HepG2 (cell line): ENCODE results near the gene HTR1D. TPM values are rescaled to one million over a fixed set of nuclear protein-coding genes. Genes with fewer than 3 reads are reported as not detected.
A peak's percentile ranks its signal among the peaks of the same experiment; 100 is the strongest.
"Not testable (repeated sequence)": the region's sequence is repeated elsewhere in the genome, so short reads cannot be mapped to it uniquely, and the experiment has no call there.

ENCODE experiments used
- ATAC-seq: fragments of 200-7000 bp; cut with Tn5 transposase; 3 replicates; pipeline ENCODE4 v1.9.1; 2020; ENCODE audit warnings: mild to moderate bottlenecking, moderate library complexity
- BruUV-seq: library from RNA; stranded (reverse); fragments of 400-500 nt; replicated peaks from 2 replicates; lab custom pipeline; 2021; lab: Mats Ljungman, UMichigan
- CTCF ChIA-PET: fragments of 300-600 bp; formaldehyde crosslinking; extraction: SDS; loops from one replicate; lab custom pipeline; 2021; ENCODE audit warnings: low total read pairs, inconsistent platforms, low intra/inter-chr PET ratio; lab: Yijun Ruan, JAX
- POLR2A ChIA-PET: fragments of 350-600 bp; sonication (Branson Sonifier 250); formaldehyde crosslinking; loops from one replicate; lab custom pipeline; 2020; ENCODE audit warnings: antibody characterized with exemption, inconsistent platforms; lab: Yijun Ruan, JAX
- DNase-seq: peaks from one replicate; pipeline ENCODE4 v3.0.0-alpha.2; 2015; ENCODE audit warnings: low spot score
- FAIRE-seq: peaks from 3 replicates; lab custom pipeline; 2011; peaks lifted over from hg19 to GRCh38; lab: Jason Lieb, UNC
- H2AFZ ChIP-seq: one replicate; pipeline ENCODE4 v1.6.1; 2011; ENCODE audit warnings: low read length, inconsistent platforms
- H3K27ac ChIP-seq: fragments of 300-600 bp; 3 replicates; pipeline ENCODE4 v1.8.0; 2011; ENCODE audit warnings: mixed run types, mild to moderate bottlenecking, mixed read lengths, low read length, inconsistent platforms; ENCODE audit not compliant: insufficient read depth; ENCODE audit errors: extremely low read length
- H3K27me3 ChIP-seq, 2 experiments: fragments of 200-600 bp in 1 of 2; 2 replicates in 1 of 2; 3 replicates in 1 of 2; pipeline versions ENCODE4 v1.6.0 to v1.8.0; 2011; ENCODE audit warnings: low read length in 2 of 2, mild to moderate bottlenecking in 2 of 2, moderate library complexity in 2 of 2, inconsistent platforms in 1 of 2; ENCODE audit not compliant: insufficient read depth in 2 of 2, control insufficient read depth in 1 of 2
- H3K36me3 ChIP-seq, 2 experiments: fragments of 200-600 bp in 1 of 2; replicated peaks in 1 of 2; 2 replicates in 1 of 2; 3 replicates in 1 of 2; pipeline versions ENCODE4 v1.5.1 to v1.8.0; 2011; ENCODE audit warnings: low read length in 2 of 2, inconsistent platforms in 1 of 2; ENCODE audit not compliant: insufficient read depth in 2 of 2, control insufficient read depth in 1 of 2
- H3K4me1 ChIP-seq: 2 replicates; pipeline ENCODE4 v1.5.1; 2012; ENCODE audit warnings: low read length, inconsistent platforms; ENCODE audit not compliant: insufficient read depth
- H3K4me2 ChIP-seq: 2 replicates; pipeline ENCODE4 v1.6.0; 2011; ENCODE audit warnings: low read depth, low read length, inconsistent platforms
- H3K4me3 ChIP-seq, 3 experiments: fragments of 200-600 bp in 1 of 3; sonication (generic), shearing (Covaris generic) in 1 of 3; replicated peaks in 1 of 3; 2 replicates each; pipeline ENCODE4 v1.5.1; 2011 to 2016; ENCODE audit warnings: low read length in 3 of 3, inconsistent platforms in 2 of 3, low read depth in 2 of 3, mild to moderate bottlenecking in 2 of 3, control low read depth in 1 of 3, mixed read lengths in 1 of 3; ENCODE audit not compliant: insufficient read depth in 1 of 3
- H3K79me2 ChIP-seq: one replicate; pipeline ENCODE4 v1.6.1; 2011; ENCODE audit warnings: low read length, inconsistent platforms; ENCODE audit not compliant: insufficient read depth
- H3K9ac ChIP-seq: 2 replicates; pipeline ENCODE4 v1.6.0; 2011; ENCODE audit warnings: mild to moderate bottlenecking, low read depth, low read length, inconsistent platforms; ENCODE audit not compliant: insufficient read depth
- H3K9me3 ChIP-seq: 2 replicates; pipeline ENCODE4 v1.5.1; 2012; ENCODE audit warnings: mild to moderate bottlenecking, low read length
- H4K20me1 ChIP-seq: 2 replicates; pipeline ENCODE4 v1.6.0; 2011; ENCODE audit warnings: inconsistent platforms, mild to moderate bottlenecking, low read length, moderate library complexity; ENCODE audit not compliant: insufficient read depth
- ESRRA ChIP-seq: sonication (generic); formaldehyde crosslinking; IDR thresholded peaks from 2 replicates; pipeline ENCODE4 v1.5.1; 2020; ENCODE audit warnings: mild to moderate bottlenecking, low read depth, missing genetic modification reagents
- HHEX ChIP-seq: IDR thresholded peaks from 2 replicates; pipeline ENCODE4 v1.6.1; 2016; ENCODE audit warnings: control low read depth
- HNF4A ChIP-seq: sonication (generic); formaldehyde crosslinking; IDR thresholded peaks from 2 replicates; pipeline ENCODE4 v1.4.0; 2020; ENCODE audit warnings: missing genetic modification reagents
- MIER3 ChIP-seq: IDR thresholded peaks from 2 replicates; pipeline ENCODE4 v1.6.1; 2016; ENCODE audit warnings: missing compliant biosample characterization, borderline replicate concordance
- NR2F1 ChIP-seq, 2 experiments: fragments of 450-650 bp in 1 of 2; formaldehyde crosslinking in 1 of 2; IDR thresholded peaks; 2 replicates each; pipeline versions ENCODE4 v1.5.0 to v1.6.1; 2016 to 2020; ENCODE audit warnings: mild to moderate bottlenecking in 1 of 2, missing compliant biosample characterization in 1 of 2, missing genetic modification reagents in 1 of 2, moderate library complexity in 1 of 2
- RXRA ChIP-seq: sonication (generic); formaldehyde crosslinking; IDR thresholded peaks from 2 replicates; pipeline ENCODE4 v1.5.1; 2020; ENCODE audit warnings: missing genetic modification reagents
- ZNF264 ChIP-seq: sonication (generic); formaldehyde crosslinking; IDR thresholded peaks from 2 replicates; pipeline ENCODE4 v1.4.0; 2020; ENCODE audit warnings: missing genetic modification reagents
- ZNF281 ChIP-seq: sonication (generic); formaldehyde crosslinking; IDR thresholded peaks from 2 replicates; pipeline ENCODE4 v1.4.0; 2020; ENCODE audit warnings: missing genetic modification reagents, borderline replicate concordance
- ZNF33A ChIP-seq: sonication (generic); formaldehyde crosslinking; IDR thresholded peaks from 2 replicates; pipeline ENCODE4 v1.5.1; 2020; ENCODE audit warnings: missing genetic modification reagents, mild to moderate bottlenecking, moderate library complexity, borderline replicate concordance
- ZNF703 ChIP-seq: sonication (generic); formaldehyde crosslinking; IDR thresholded peaks from 2 replicates; pipeline ENCODE4 v1.5.1; 2020; ENCODE audit warnings: missing genetic modification reagents, mild to moderate bottlenecking, moderate library complexity, borderline replicate concordance
- WGBS: methylation state at CpG from one replicate; pipeline ENCODE4 v1.1.6; 2017; ENCODE audit warnings: low lambda C conversion rate; 5-methylcytosine and 5-hydroxymethylcytosine counted together
- in situ Hi-C: cut with HindIII; loops from 2 replicates; pipeline ENCODE4 v1.10.0; 2017; ENCODE audit warnings: low pct_unique_long_range_greater_than_20kb; ENCODE audit not compliant: extremely low pct_ligation_motif_present
- intact Hi-C: fragments of 100-400 bp; cut with micrococcal nuclease; formaldehyde crosslinking; loops from one replicate; pipeline ENCODE4 v1.10.0; 2022; ENCODE audit not compliant: unreplicated experiment
- polyA plus RNA-seq, 8 experiments: library from polyadenylated mRNA; depleted of rRNA in 3 of 8; stranded (reverse) in 7 of 8; unstranded in 1 of 8; fragments of >200 nt; fragmentation: Illumina TruSeq in 4 of 8; extraction: Trizol in 4 of 8; gene quantifications; 2 replicates each; pipeline versions ENCODE4 v1.2.1 to v1.2.3, GENCODE V29; 2011 to 2016; ENCODE audit warnings: low read depth in 4 of 8, missing spikeins in 1 of 8, mixed read lengths in 1 of 8; ENCODE audit not compliant: insufficient read depth in 1 of 8
- total RNA-seq, 5 experiments: library from RNA; depleted of rRNA; stranded (reverse); fragments of >200 nt; fragmentation: Illumina TruSeq; extraction: Trizol; gene quantifications; 2 replicates each; pipeline ENCODE4 v1.2.3, GENCODE V29; 2016; ENCODE audit warnings: low read depth in 1 of 5
- TF ChIP-seq, protein P1 (sequence below): sonication (generic); formaldehyde crosslinking; IDR thresholded peaks from 2 replicates; pipeline ENCODE4 v1.5.1; 2020; ENCODE audit warnings: mild to moderate bottlenecking, moderate library complexity, missing genetic modification reagents

Gene HTR1D
- total and polyA plus RNA-seq, 2 of the 13 experiments (the other 11 are each of a cell fraction or from before 2014, with no cell fraction given), result 0.04 to 0.07 TPM

DNA sequence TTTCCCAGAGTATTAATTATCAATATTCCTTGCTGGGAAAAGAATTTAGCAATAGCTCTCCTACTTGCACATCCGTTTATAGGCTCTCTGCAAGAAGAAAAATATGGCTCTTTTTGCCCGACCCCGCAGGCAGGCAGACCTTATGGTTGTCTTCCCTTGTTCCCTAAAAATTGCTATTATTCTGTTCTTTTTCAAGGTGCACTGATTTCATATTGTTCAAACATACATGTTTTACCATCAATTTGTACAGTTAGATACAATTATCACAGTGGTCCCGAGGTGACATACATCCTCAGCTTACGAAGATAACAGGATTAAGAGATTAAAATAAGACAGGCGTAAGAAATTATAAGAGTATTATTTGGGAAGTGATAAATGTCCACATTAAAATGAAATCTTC, 6.7 kb upstream of the HTR1D start:
- FAIRE-seq, intact Hi-C loops, H3K79me2 ChIP-seq, H3K9me3 ChIP-seq, H3K9ac ChIP-seq, ATAC-seq, CTCF ChIA-PET, in situ Hi-C loops, H3K27me3 ChIP-seq, H2AFZ ChIP-seq, DNase-seq, H3K36me3 ChIP-seq, BruUV-seq, H4K20me1 ChIP-seq, H3K4me3 ChIP-seq, H3K4me2 ChIP-seq: not testable (repeated sequence)
- H3K4me1 ChIP-seq, result peaks cover 60% of the 10 kb centered on the region
- peak overlapping the region; percentile 37 for H3K27ac ChIP-seq
- POLR2A ChIA-PET, result interaction anchor here (0.8 to 1.2 kb wide), 3 partner anchors 15 to 120 kb away, joined by 3 to 4 read pairs (median 4); partner anchors contain the start of gene HNRNPR
- WGBS, result 64% methylated on average over 6 of the region's 6 CpGs
- TF ChIP-seq ZNF33A (CRISPR knock-in tag), result peak; percentile 99

- not testable (repeated sequence) for BruUV-seq
- peak; percentile 48 for FAIRE-seq
- TF ChIP-seq HNF4A (peak; percentile 98), RXRA (CRISPR knock-in tag) (peak; percentile 45; the same call in 1 of the 2 replicates), MIER3 (CRISPR knock-in tag) (0 out of 2 replicates have a peak, but pooled peaks have one; percentile 44), ZNF703 (CRISPR knock-in tag) (0 out of 2 replicates have a peak, but pooled peaks have one; percentile 59), HHEX (peak; percentile 82), ESRRA (CRISPR knock-in tag) (peak; percentile 95), ZNF264 (CRISPR knock-in tag) (peak; percentile 50; the same call in 1 of the 2 replicates), ZNF281 (CRISPR knock-in tag) (peak; percentile 55; the same call in 1 of the 2 replicates), NR2F1 (CRISPR knock-in tag; IDR thresholded peaks at IDR 0.05) (peak; percentile 91)
- TF ChIP-seq, protein P1, sequence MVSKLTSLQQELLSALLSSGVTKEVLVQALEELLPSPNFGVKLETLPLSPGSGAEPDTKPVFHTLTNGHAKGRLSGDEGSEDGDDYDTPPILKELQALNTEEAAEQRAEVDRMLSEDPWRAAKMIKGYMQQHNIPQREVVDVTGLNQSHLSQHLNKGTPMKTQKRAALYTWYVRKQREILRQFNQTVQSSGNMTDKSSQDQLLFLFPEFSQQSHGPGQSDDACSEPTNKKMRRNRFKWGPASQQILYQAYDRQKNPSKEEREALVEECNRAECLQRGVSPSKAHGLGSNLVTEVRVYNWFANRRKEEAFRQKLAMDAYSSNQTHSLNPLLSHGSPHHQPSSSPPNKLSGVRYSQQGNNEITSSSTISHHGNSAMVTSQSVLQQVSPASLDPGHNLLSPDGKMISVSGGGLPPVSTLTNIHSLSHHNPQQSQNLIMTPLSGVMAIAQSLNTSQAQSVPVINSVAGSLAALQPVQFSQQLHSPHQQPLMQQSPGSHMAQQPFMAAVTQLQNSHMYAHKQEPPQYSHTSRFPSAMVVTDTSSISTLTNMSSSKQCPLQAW, result 0 out of 2 replicates have a peak, but pooled peaks have one; percentile 12
These were observed 6.2 kb upstream of the HTR1D start for GRCh38 chr1:23223490-23223951.

More at GRCh38 chr1:23223490-23223951, 6.2 kb upstream of the HTR1D start:
- H3K4me3 ChIP-seq, H3K27me3 ChIP-seq, H4K20me1 ChIP-seq, H3K36me3 ChIP-seq, H3K4me2 ChIP-seq, H3K9ac ChIP-seq, CTCF ChIA-PET, intact Hi-C loops, in situ Hi-C loops, H2AFZ ChIP-seq, H3K79me2 ChIP-seq, H3K9me3 ChIP-seq: not testable (repeated sequence)
- 0% methylated on average over 1 of the region's 1 CpG for WGBS
- POLR2A ChIA-PET, result interaction anchor here (0.8 to 1.2 kb wide), 3 partner anchors 16 to 121 kb away, joined by 3 to 4 read pairs (median 4); partner anchors contain the start of gene HNRNPR
- peak; percentile 69 for ATAC-seq
- Histone ChIP-seq H3K27ac (peak overlapping the region; percentile 37), H3K4me1 (peaks cover 60% of the 10 kb centered on the region)
- peak; percentile 84 for DNase-seq
